Measurements from ENCODE around the gene SMARCD2. TPM values are rescaled to one million over a fixed set of nuclear protein-coding genes. Genes with fewer than 3 reads are reported as not detected.

The SMARCD2 gene
- total RNA-seq, 1 donor from 2014 or later: 28.5 TPM

- no peak for DNase-seq (ENCODE audit: low read depth)
Measured at GRCh38 chr17:63833026-63833740, 9.3 kb downstream of the SMARCD2 start.

- DNase-seq (ENCODE audit: low read depth): no peak
Measured at GRCh38 chr17:63832455-63832854, 10.0 kb downstream of the SMARCD2 start.

GRCh38 chr17:63832014-63832413, 10.5 kb downstream of the SMARCD2 start:
- DNase-seq (ENCODE audit: low read depth): no peak

- no peak for DNase-seq (ENCODE audit: low read depth)
Measured at GRCh38 chr17:63831505-63831904, 11.0 kb downstream of the SMARCD2 start.

- no peak for DNase-seq (ENCODE audit: low read depth)
Measured at GRCh38 chr17:63830904-63831491, 11.5 kb downstream of the SMARCD2 start.

GRCh38 chr17:63830278-63830677, 12.2 kb downstream of the SMARCD2 start:
- no peak for DNase-seq (ENCODE audit: low read depth)

GRCh38 chr17:63828936-63829335, 13.5 kb downstream of the SMARCD2 start:
- DNase-seq (ENCODE audit: low read depth): no peak

GRCh38 chr17:63827801-63828221, 14.7 kb downstream of the SMARCD2 start:
- DNase-seq (ENCODE audit: low read depth): peak; percentile 8

- peak; percentile 98 for DNase-seq (ENCODE audit: low read depth)
Measured at GRCh38 chr17:63827002-63827800, 15.3 kb downstream of the SMARCD2 start, which contains the start of the genes FTSJ3 and PSMC5. Gene FTSJ3, minus strand, starts transcription at chr17:63827663. Its CDS starts 761 bp downstream, at chr17:63826902. Gene PSMC5, plus strand, starts transcription at chr17:63827431. Its CDS starts 60 bp downstream, at chr17:63827491.

- peak; percentile 10 for DNase-seq (ENCODE audit: low read depth)
Measured at GRCh38 chr17:63826468-63827001, 15.9 kb downstream of the SMARCD2 start.

GRCh38 chr17:63824362-63824761, 18.1 kb downstream of the SMARCD2 start:
- DNase-seq (ENCODE audit: low read depth): no peak

GRCh38 chr17:63823659-63824331, 18.7 kb downstream of the SMARCD2 start:
- no peak for DNase-seq (ENCODE audit: low read depth)

GRCh38 chr17:63822537-63822936, 19.9 kb downstream of the SMARCD2 start:
- DNase-seq (ENCODE audit: low read depth): no peak

- DNase-seq (ENCODE audit: low read depth): no peak
Measured at GRCh38 chr17:63821804-63822203, 20.7 kb downstream of the SMARCD2 start.

- DNase-seq (ENCODE audit: low read depth): no peak
Measured at GRCh38 chr17:63820963-63821561, 21.4 kb downstream of the SMARCD2 start.

- DNase-seq (ENCODE audit: low read depth): no peak
Measured at GRCh38 chr17:63819585-63820537, 22.6 kb downstream of the SMARCD2 start.

GRCh38 chr17:63819131-63819530, 23.4 kb downstream of the SMARCD2 start:
- no peak for DNase-seq (ENCODE audit: low read depth)

- no peak for DNase-seq (ENCODE audit: low read depth)
Measured at GRCh38 chr17:63817736-63818385, 24.6 kb downstream of the SMARCD2 start.

GRCh38 chr17:63816669-63817068, 25.8 kb downstream of the SMARCD2 start:
- no peak for DNase-seq (ENCODE audit: low read depth)
